Fibroblast of lung (primary cell): ENCODE measurements around the gene LILRA1. TPM values are rescaled to one million over a fixed set of nuclear protein-coding genes. Genes with fewer than 3 reads are reported as not detected.
"Not testable (repeated sequence)": the region's sequence is repeated elsewhere in the genome, so short reads cannot be mapped to it uniquely, and the experiment has no call there.

ENCODE experiments used
- DNase-seq, 2 donors: peaks; one replicate each; pipeline versions ENCODE4 v3.0.0 to v3.0.0-alpha.2; 2010; ENCODE audit warnings: low read depth in 2 of 2
- H2AFZ ChIP-seq: 2 replicates; pipeline ENCODE4 v1.5.1; 2012; ENCODE audit warnings: low read length, control low read depth, inconsistent platforms
- H3K27ac ChIP-seq: 2 replicates; pipeline ENCODE4 v1.5.1; 2011; ENCODE audit warnings: low read length, control low read depth; ENCODE audit not compliant: insufficient read depth
- H3K27me3 ChIP-seq: 2 replicates; pipeline ENCODE4 v1.5.1; 2011; ENCODE audit warnings: mild to moderate bottlenecking, low read length; ENCODE audit not compliant: control insufficient read depth, insufficient read depth
- H3K36me3 ChIP-seq: 2 replicates; pipeline ENCODE4 v1.5.1; 2011; ENCODE audit warnings: low read length; ENCODE audit not compliant: control insufficient read depth, insufficient read depth
- H3K4me1 ChIP-seq: 2 replicates; pipeline ENCODE4 v1.5.1; 2011; ENCODE audit warnings: low read length; ENCODE audit not compliant: control insufficient read depth, insufficient read depth; ENCODE audit errors: extremely low read depth
- H3K4me2 ChIP-seq: 2 replicates; pipeline ENCODE4 v1.5.1; 2011; ENCODE audit warnings: low read length, control low read depth; ENCODE audit not compliant: insufficient read depth; ENCODE audit errors: extremely low read depth
- H3K4me3 ChIP-seq, 4 experiments: fragments of 200-600 bp in 1 of 4; sonication (generic) in 1 of 4; replicated peaks in 1 of 4; 2 replicates each; pipeline ENCODE4 v1.5.1; 2011 to 2016; ENCODE audit warnings: low read length in 4 of 4, low read depth in 3 of 4, mild to moderate bottlenecking in 3 of 4, control low read depth in 2 of 4, inconsistent platforms in 1 of 4, mixed read lengths in 1 of 4; ENCODE audit not compliant: insufficient read depth in 1 of 4; ENCODE audit errors: control extremely low read depth in 1 of 4
- H3K79me2 ChIP-seq: 2 replicates; pipeline ENCODE4 v1.5.1; 2012; ENCODE audit warnings: mild to moderate bottlenecking, low read length, inconsistent platforms; ENCODE audit not compliant: control insufficient read depth, insufficient read depth
- H3K9ac ChIP-seq: 2 replicates; pipeline ENCODE4 v1.5.1; 2011; ENCODE audit warnings: mild to moderate bottlenecking, low read length, control low read depth; ENCODE audit not compliant: insufficient read depth
- H3K9me3 ChIP-seq: 2 replicates; pipeline ENCODE4 v1.5.1; 2012; ENCODE audit warnings: low read depth, low read length; ENCODE audit not compliant: control insufficient read depth, insufficient read depth
- H4K20me1 ChIP-seq: 2 replicates; pipeline ENCODE4 v1.5.1; 2011; ENCODE audit warnings: low read length; ENCODE audit not compliant: control insufficient read depth, insufficient read depth; ENCODE audit errors: extremely low read depth
- CTCF ChIP-seq, 2 donors: IDR thresholded peaks in 1 of 2; conservative IDR thresholded peaks in 1 of 2; 1 replicate in 1 of 2; 2 replicates in 1 of 2; pipeline ENCODE4 v1.5.1; 2011 to 2012; ENCODE audit warnings: low read length in 2 of 2, control low read depth in 1 of 2, inconsistent platforms in 1 of 2, low read depth in 1 of 2, mild to moderate bottlenecking in 1 of 2
- EZH2 ChIP-seq: IDR thresholded peaks from 2 replicates; pipeline ENCODE4 v1.5.1; 2012; ENCODE audit warnings: low read length, control low read depth, mild to moderate bottlenecking; ENCODE audit errors: missing control alignments
- polyA plus RNA-seq, 2 donors: library from polyadenylated mRNA; depleted of rRNA in 1 of 2; stranded (reverse) in 1 of 2; unstranded in 1 of 2; fragments of >200 nt; gene quantifications; 2 replicates each; pipeline ENCODE4 v1.2.1, GENCODE V29; 2011 to 2012; ENCODE audit warnings: missing spikeins in 1 of 2
- total RNA-seq: library from RNA; depleted of rRNA; stranded (reverse); fragments of >200 nt; gene quantifications from 2 replicates; pipeline ENCODE4 v1.2.1, GENCODE V29; 2014

LILRA1 gene
- total and polyA plus RNA-seq, 2 donors (not counting 1 experiment from before 2014, with no cell fraction given) = not detected

- H3K79me2 ChIP-seq = no peaks in the 10 kb centered on the region
- H3K4me3 ChIP-seq = no peak overlapping the region
- H3K36me3 ChIP-seq = no peaks in the 10 kb centered on the region
- no peaks in the 10 kb centered on the region for H4K20me1 ChIP-seq
- no peak overlapping the region for H2AFZ ChIP-seq
- no peaks in the 10 kb centered on the region for H3K27me3 ChIP-seq
- H3K9me3 ChIP-seq = no peaks in the 10 kb centered on the region
- no peak for TF ChIP-seq CTCF (conservative IDR thresholded peaks at IDR 0.05 in 1 of 2, IDR thresholded peaks at IDR 0.05 in 1 of 2; ENCODE audit: low read depth in 1 of 2, low read length in 2 of 2)
- no peak for TF ChIP-seq EZH2
- DNase-seq = no peak
- no peak overlapping the region for H3K9ac ChIP-seq
- no peak overlapping the region for H3K27ac ChIP-seq
- no peak overlapping the region for H3K4me2 ChIP-seq
- no peaks in the 10 kb centered on the region for H3K4me1 ChIP-seq
Observed at GRCh38 chr19:54594737-54595136, 1.3 kb downstream of the LILRA1 start.

- not testable (repeated sequence) for H4K20me1 ChIP-seq, H3K27me3 ChIP-seq, H3K9me3 ChIP-seq, DNase-seq, H3K9ac ChIP-seq, H3K4me2 ChIP-seq, H2AFZ ChIP-seq, H3K79me2 ChIP-seq, H3K27ac ChIP-seq, H3K4me3 ChIP-seq, H3K4me1 ChIP-seq, H3K36me3 ChIP-seq
Observed at GRCh38 chr19:54595680-54596436, 2.4 kb downstream of the LILRA1 start.

- H3K27ac ChIP-seq = no peak overlapping the region
- no peak for TF ChIP-seq CTCF (conservative IDR thresholded peaks at IDR 0.05 in 1 of 2, IDR thresholded peaks at IDR 0.05 in 1 of 2; ENCODE audit: low read depth in 1 of 2, low read length in 2 of 2)
- no peak for TF ChIP-seq EZH2
- no peak overlapping the region for H3K9ac ChIP-seq
- no peaks in the 10 kb centered on the region for H3K27me3 ChIP-seq
- H2AFZ ChIP-seq = no peak overlapping the region
- no peaks in the 10 kb centered on the region for H3K36me3 ChIP-seq
- H3K4me1 ChIP-seq = no peaks in the 10 kb centered on the region
- DNase-seq = no peak
- no peaks in the 10 kb centered on the region for H3K79me2 ChIP-seq
- H3K9me3 ChIP-seq = no peaks in the 10 kb centered on the region
- no peak overlapping the region for H3K4me3 ChIP-seq
- H3K4me2 ChIP-seq = no peak overlapping the region
- no peaks in the 10 kb centered on the region for H4K20me1 ChIP-seq
Observed at GRCh38 chr19:54600212-54600611, 6.8 kb downstream of the LILRA1 start.
